ENCODE data around the gene SERPINB7.

- TF ChIP-seq CTCF (IDR thresholded peaks at IDR 0.05) (no peak), ARID4B (CRISPR knock-in tag; IDR thresholded peaks at IDR 0.05; ENCODE audit: borderline replicate concordance) (no peak), PREB (CRISPR knock-in tag; IDR thresholded peaks at IDR 0.05; ENCODE audit: borderline replicate concordance) (no peak), CBFB (CRISPR knock-in tag; IDR thresholded peaks at IDR 0.05; ENCODE audit: low read depth) (no peak), ESRRA (CRISPR knock-in tag; IDR thresholded peaks at IDR 0.05; ENCODE audit: borderline replicate concordance) (no peak)
Observed at GRCh38 chr18:63828120-63828519, 52.9 kb downstream of the SERPINB7 start.

All from WTC11 (cell line).